ENCODE results near the gene PIK3AP1. TPM values are rescaled to one million over a fixed set of nuclear protein-coding genes. Genes with fewer than 3 reads are reported as not detected.

Gene PIK3AP1
- total and polyA plus RNA-seq, 7 donors = 6.1 to 22.0 (median 10.0) TPM

DNA sequence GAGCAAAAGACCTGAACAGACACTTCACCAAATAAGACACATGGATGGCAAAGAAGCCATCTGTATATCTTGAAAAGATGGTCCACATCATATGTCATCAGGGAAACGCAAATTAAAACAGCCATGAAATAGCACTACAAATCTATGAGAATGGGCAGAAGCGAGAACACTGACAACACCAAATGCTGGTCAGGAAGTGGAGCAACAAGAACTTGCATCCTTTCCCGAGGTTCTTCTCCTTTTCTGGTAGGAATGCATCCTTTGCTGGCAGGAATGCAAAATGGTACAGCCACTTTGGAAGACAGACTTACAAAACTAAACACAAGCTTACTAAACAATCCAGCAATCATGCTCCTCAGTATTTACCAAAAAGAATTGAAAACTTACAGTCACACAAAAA, 60.0 kb downstream of the PIK3AP1 start:
- H3K36me3 ChIP-seq = no peaks in the 10 kb centered on the region
- 71 to 87% methylated on average over 3 of the region's 3 CpGs for WGBS, 2 donors
- H3K4me1 ChIP-seq = peaks cover 0 to 9% (median 0%) of the 10 kb centered on the region in 4 donors
- intact Hi-C loops (cut with DNase I) = no loop called here
- H3K27me3 ChIP-seq = no peaks in the 10 kb centered on the region
- TF ChIP-seq POLR2A (IDR thresholded peaks at IDR 0.05) (no peak), CTCF (IDR thresholded peaks at IDR 0.05) (no peak), EP300 (IDR thresholded peaks at IDR 0.05) (no peak), POLR2AphosphoS5 (IDR thresholded peaks at IDR 0.05) (no peak)
- no peak overlapping the region for H3K27ac ChIP-seq
- DNase-seq = no peak
- H3K4me3 ChIP-seq = no peak overlapping the region
- no peaks in the 10 kb centered on the region for H3K9me3 ChIP-seq

GRCh38 chr10:96658844-96659243, 61.5 kb downstream of the PIK3AP1 start:
- intact Hi-C loops (cut with DNase I) = no loop called here
- 85 to 89% methylated on average over 3 of the region's 3 CpGs for WGBS, 2 donors

GRCh38 chr10:96657385-96657784, 62.9 kb downstream of the PIK3AP1 start:
- Histone ChIP-seq H3K27me3 (no peaks in the 10 kb centered on the region), H3K27ac (no peak overlapping the region), H3K4me3 (no peak overlapping the region), H3K36me3 (no peaks in the 10 kb centered on the region), H3K9me3 (no peaks in the 10 kb centered on the region), H3K4me1 (no peaks in the 10 kb centered on the region)
- no peak for DNase-seq
- WGBS, 2 donors = 92% methylated on average over 1 of the region's 1 CpG
- intact Hi-C loops (cut with DNase I) = no loop called here
- TF ChIP-seq POLR2AphosphoS5 (IDR thresholded peaks at IDR 0.05) (no peak), CTCF (IDR thresholded peaks at IDR 0.05) (no peak), POLR2A (IDR thresholded peaks at IDR 0.05) (no peak), EP300 (IDR thresholded peaks at IDR 0.05) (no peak)

More at GRCh38 chr10:96658844-96659243, 61.5 kb downstream of the PIK3AP1 start:
- Histone ChIP-seq H3K4me1 (no peaks in the 10 kb centered on the region), H3K36me3 (no peaks in the 10 kb centered on the region), H3K27ac (no peak overlapping the region), H3K4me3 (no peak overlapping the region), H3K9me3 (no peaks in the 10 kb centered on the region), H3K27me3 (no peaks in the 10 kb centered on the region)
- TF ChIP-seq POLR2AphosphoS5 (IDR thresholded peaks at IDR 0.05) (no peak), EP300 (IDR thresholded peaks at IDR 0.05) (no peak)
- DNase-seq = no peak

- intact Hi-C loops (cut with DNase I) = no loop called here
- Histone ChIP-seq H3K27ac (no peak overlapping the region), H3K36me3 (no peaks in the 10 kb centered on the region), H3K4me3 (no peak overlapping the region), H3K4me1 (no peaks in the 10 kb centered on the region), H3K9me3 (no peaks in the 10 kb centered on the region), H3K27me3 (no peaks in the 10 kb centered on the region)
- no peak for DNase-seq
- TF ChIP-seq POLR2A (IDR thresholded peaks at IDR 0.05) = no peak
- 83 to 92% methylated on average over 9 of the region's 9 CpGs for WGBS, 2 donors
Measured at GRCh38 chr10:96656839-96657238, 63.5 kb downstream of the PIK3AP1 start.

GRCh38 chr10:96656198-96656577, 64.1 kb downstream of the PIK3AP1 start:
- peak overlapping the region in 1 of 4 donors; percentile 8 for H3K27ac ChIP-seq
- intact Hi-C loops (cut with DNase I) = no loop called here
- H3K9me3 ChIP-seq = no peaks in the 10 kb centered on the region
- no peak for DNase-seq
- no peaks in the 10 kb centered on the region for H3K4me1 ChIP-seq
- no peak overlapping the region for H3K4me3 ChIP-seq
- H3K36me3 ChIP-seq = no peaks in the 10 kb centered on the region
- H3K27me3 ChIP-seq = no peaks in the 10 kb centered on the region
- TF ChIP-seq POLR2A (IDR thresholded peaks at IDR 0.05) = no peak
- TF ChIP-seq EP300 (IDR thresholded peaks at IDR 0.05) = no peak
- TF ChIP-seq CTCF (IDR thresholded peaks at IDR 0.05) = no peak
- WGBS, 2 donors = 86 to 94% methylated on average over 3 of the region's 3 CpGs

DNA sequence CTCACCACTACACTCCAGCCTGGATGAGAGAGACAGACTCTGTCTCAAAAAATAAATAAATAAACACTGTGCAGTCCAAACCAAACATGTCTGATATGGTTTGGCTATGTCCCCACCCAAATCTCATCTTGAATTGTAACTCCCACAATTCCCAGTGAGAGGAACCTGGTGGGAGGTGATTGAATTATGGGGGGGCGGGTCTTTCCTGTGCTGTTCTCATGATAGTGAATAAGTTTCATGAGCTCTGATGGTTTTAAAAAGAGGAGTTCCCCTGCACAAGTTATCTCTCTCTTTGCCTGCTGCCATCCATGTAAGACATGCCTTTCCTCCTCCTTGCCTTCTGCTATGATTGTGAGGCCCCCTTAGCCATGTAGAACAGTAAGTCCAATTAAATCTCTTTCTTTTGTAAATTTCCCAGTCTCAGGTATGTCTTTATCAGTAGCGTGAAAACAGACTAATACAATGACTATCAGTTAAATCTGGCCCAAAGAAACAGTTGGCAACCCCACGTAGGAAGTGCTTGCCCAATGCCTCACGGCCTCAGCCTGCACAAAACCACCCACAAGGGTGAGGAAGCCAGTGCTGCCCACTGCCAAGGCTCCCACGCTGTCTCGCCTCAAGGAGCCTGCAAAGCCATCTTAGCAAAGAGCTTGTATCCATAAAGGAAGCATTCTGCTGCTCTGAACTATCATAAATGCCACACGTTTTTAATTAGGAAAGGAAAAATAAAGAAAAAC, 64.7 kb downstream of the PIK3AP1 start:
- no peak overlapping the region for H3K27ac ChIP-seq
- no peaks in the 10 kb centered on the region for H3K9me3 ChIP-seq
- H3K4me1 ChIP-seq = no peaks in the 10 kb centered on the region
- no peak overlapping the region for H3K4me3 ChIP-seq
- TF ChIP-seq POLR2AphosphoS5 (IDR thresholded peaks at IDR 0.05) = no peak
- TF ChIP-seq EP300 (IDR thresholded peaks at IDR 0.05) = no peak
- no peak for TF ChIP-seq CTCF (IDR thresholded peaks at IDR 0.05)
- no peak for TF ChIP-seq POLR2A (IDR thresholded peaks at IDR 0.05)
- H3K36me3 ChIP-seq = no peaks in the 10 kb centered on the region
- intact Hi-C loops (cut with DNase I) = no loop called here
- WGBS, 2 donors = 86 to 94% methylated on average over 7 of the region's 7 CpGs
- H3K27me3 ChIP-seq = no peaks in the 10 kb centered on the region
- DNase-seq = no peak
